HG03354 (cell line): ENCODE results near the gene CENPF.
"Not testable (repeated sequence)": the region's sequence is repeated elsewhere in the genome, so short reads cannot be mapped to it uniquely, and the experiment has no call there.

Experiments used
- ATAC-seq: cut with Tn5 transposase; IDR thresholded peaks from one replicate; pipeline ENCODE4 v1.9.1; 2021; ENCODE audit warnings: mild to moderate bottlenecking; ENCODE audit not compliant: unreplicated experiment, poor library complexity, severe bottlenecking

CENPF gene

GRCh38 chr1:214602764-214603657 lies at the start of gene CENPF:
Gene CENPF, plus strand, starts transcription at chr1:214603195. Its CDS starts 10,560 bp downstream, at chr1:214613755.
- peak; percentile 100 for ATAC-seq

- ATAC-seq: peak; percentile 59
Measured at GRCh38 chr1:214557952-214558735, 44.9 kb upstream of the CENPF start.

GRCh38 chr1:214563881-214564280 lies 39.1 kb upstream of the CENPF start:
- ATAC-seq: no peak

- ATAC-seq: no peak
Measured at GRCh38 chr1:214565310-214565709, 37.7 kb upstream of the CENPF start.

GRCh38 chr1:214566158-214567104 lies 36.6 kb upstream of the CENPF start:
- no peak for ATAC-seq

GRCh38 chr1:214567481-214567980 lies 35.5 kb upstream of the CENPF start:
- ATAC-seq: no peak

- ATAC-seq: no peak
Measured at GRCh38 chr1:214568328-214568727, 34.7 kb upstream of the CENPF start.

GRCh38 chr1:214569357-214570004 lies 33.5 kb upstream of the CENPF start:
- ATAC-seq: no peak

GRCh38 chr1:214570442-214570841 lies 32.6 kb upstream of the CENPF start:
- ATAC-seq: no peak

GRCh38 chr1:214571281-214571680 lies 31.7 kb upstream of the CENPF start:
- ATAC-seq: no peak

GRCh38 chr1:214573386-214574318 lies 29.3 kb upstream of the CENPF start:
- no peak for ATAC-seq

GRCh38 chr1:214574598-214575411 lies 28.2 kb upstream of the CENPF start:
- ATAC-seq: no peak

- not testable (repeated sequence) for ATAC-seq
Measured at GRCh38 chr1:214576120-214576519, 26.9 kb upstream of the CENPF start.

- ATAC-seq: no peak
Measured at GRCh38 chr1:214579183-214579582, 23.8 kb upstream of the CENPF start.

GRCh38 chr1:214581785-214582184 lies 21.2 kb upstream of the CENPF start:
- ATAC-seq: no peak

- no peak for ATAC-seq
Measured at GRCh38 chr1:214582289-214582891, 20.6 kb upstream of the CENPF start.

GRCh38 chr1:214583113-214583512 lies 19.9 kb upstream of the CENPF start:
- no peak for ATAC-seq
